HAP-1 (cell line): Measurements from ENCODE around the gene GRIK3.
A peak's percentile ranks its signal among the peaks of the same experiment; 100 is the strongest.

Source experiments
- DNase-seq, 2 experiments: peaks; one replicate each; pipeline ENCODE4 v3.0.0-alpha.2; 2016 to 2020; ENCODE audit warnings: low spot score in 2 of 2
- H3K27me3 ChIP-seq: fragments of 250-450 bp; sonication (Bioruptor Pico); 2 replicates; pipeline ENCODE4 v1.5.1; 2020; ENCODE audit warnings: low read depth, mild to moderate bottlenecking, moderate library complexity
- H3K36me3 ChIP-seq: fragments of 250-450 bp; sonication (Bioruptor Pico); replicated peaks from 2 replicates; pipeline ENCODE4 v1.5.1; 2020; ENCODE audit warnings: mild to moderate bottlenecking
- H3K4me1 ChIP-seq: fragments of 250-450 bp; sonication (Bioruptor Pico); 2 replicates; pipeline ENCODE4 v1.5.1; 2020; ENCODE audit warnings: mild to moderate bottlenecking
- H3K4me3 ChIP-seq: fragments of 250-450 bp; sonication (Bioruptor Pico); 2 replicates; pipeline ENCODE4 v1.5.1; 2020; ENCODE audit warnings: mild to moderate bottlenecking, moderate library complexity
- H3K9me3 ChIP-seq: fragments of 250-450 bp; sonication (Bioruptor Pico); 2 replicates; pipeline ENCODE4 v1.5.1; 2020; ENCODE audit warnings: mild to moderate bottlenecking, moderate library complexity
- in situ Hi-C: fragments of 300-500 bp; cut with MboI; formaldehyde crosslinking; loops from 3 replicates; pipeline ENCODE4 v1.14.3; 2020; ENCODE audit warnings: low sequenced_read_pairs, inconsistent platforms, mixed read lengths

The GRIK3 gene

GRCh38 chr1:37038227-37039093 lies 4.1 kb upstream of the GRIK3 start:
- in situ Hi-C loops = no loop called here
- Histone ChIP-seq H3K9me3 (no peaks in the 10 kb centered on the region), H3K27me3 (peaks cover 28% of the 10 kb centered on the region), H3K36me3 (no peaks in the 10 kb centered on the region), H3K4me3 (no peak overlapping the region), H3K4me1 (no peaks in the 10 kb centered on the region)
- peak in 1 of 2 experiments; percentile 17 for DNase-seq

GRCh38 chr1:37037690-37038089 lies 3.4 kb upstream of the GRIK3 start:
- in situ Hi-C loops = no loop called here
- Histone ChIP-seq H3K9me3 (no peaks in the 10 kb centered on the region), H3K4me1 (no peaks in the 10 kb centered on the region), H3K36me3 (no peaks in the 10 kb centered on the region), H3K4me3 (no peak overlapping the region), H3K27me3 (peaks cover 28% of the 10 kb centered on the region)
- peak in 1 of 2 experiments; percentile 19 for DNase-seq

DNA sequence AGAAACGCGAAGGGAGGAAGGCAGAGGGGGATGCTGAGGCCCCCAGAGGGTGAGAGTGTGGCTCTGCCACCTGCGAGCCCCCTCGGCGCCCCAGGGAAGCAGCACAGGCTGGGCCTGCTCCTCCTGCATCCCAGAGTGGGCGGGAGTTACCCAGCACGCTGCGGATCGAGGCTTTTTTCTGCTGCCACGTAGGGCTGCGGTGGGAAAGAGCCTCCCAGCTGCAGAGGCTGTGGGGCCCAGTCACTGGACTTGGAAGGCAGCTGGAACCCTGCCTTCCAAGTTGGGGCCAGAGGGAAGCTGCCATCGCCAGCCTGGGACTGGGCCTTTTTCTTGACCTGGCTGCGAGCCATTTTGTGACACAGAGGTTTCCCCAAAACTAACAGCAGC lies 2.3 kb upstream of the GRIK3 start:
- Histone ChIP-seq H3K4me3 (no peak overlapping the region), H3K27me3 (peaks cover 28% of the 10 kb centered on the region), H3K36me3 (no peaks in the 10 kb centered on the region), H3K9me3 (no peaks in the 10 kb centered on the region), H3K4me1 (no peaks in the 10 kb centered on the region)
- DNase-seq = no peak
- in situ Hi-C loops = no loop called here

DNA sequence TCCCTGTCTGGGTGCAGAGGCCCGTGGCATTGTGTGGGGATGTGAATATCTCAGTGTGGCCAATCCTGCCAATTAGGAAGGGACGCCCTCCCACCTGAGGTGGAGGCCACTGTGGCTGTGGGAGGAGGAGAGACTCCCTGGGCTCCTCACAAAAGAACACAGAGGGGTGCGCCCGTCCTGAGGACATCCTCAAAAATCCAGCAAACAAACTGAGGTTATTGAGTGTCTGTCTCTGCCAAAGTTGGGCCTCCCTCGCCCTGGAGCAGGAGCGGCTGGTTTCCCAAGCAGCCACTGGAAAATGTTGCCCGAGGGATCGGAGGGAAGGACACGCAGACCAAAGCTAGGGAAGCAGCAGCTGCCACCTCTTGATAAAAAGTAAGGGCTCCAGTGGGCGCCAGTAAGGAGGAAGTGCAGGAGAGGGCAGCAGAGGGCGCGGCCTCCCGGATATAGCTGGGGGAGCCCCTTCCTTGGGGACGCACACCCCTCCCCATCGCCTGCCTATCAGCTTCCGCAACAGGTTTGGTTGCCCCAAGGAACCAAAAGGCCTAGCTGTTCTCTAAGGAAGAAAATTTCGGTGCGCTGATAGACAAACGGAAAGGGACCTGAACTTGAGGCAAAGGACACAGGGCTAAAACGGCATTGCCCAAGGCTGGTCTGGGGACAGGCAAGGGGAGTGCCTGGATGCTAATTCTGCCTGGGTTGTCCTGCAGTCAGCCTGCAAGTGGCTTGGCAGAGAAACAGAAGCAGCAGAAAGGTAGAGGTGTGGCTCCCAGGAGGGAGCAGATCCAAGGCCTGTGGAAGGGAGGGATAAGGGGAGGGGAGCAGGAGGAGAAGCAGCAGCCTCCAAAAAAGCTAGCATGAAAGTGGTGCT lies 1.7 kb upstream of the GRIK3 start:
- H3K27me3 ChIP-seq = peaks cover 29% of the 10 kb centered on the region

DNA sequence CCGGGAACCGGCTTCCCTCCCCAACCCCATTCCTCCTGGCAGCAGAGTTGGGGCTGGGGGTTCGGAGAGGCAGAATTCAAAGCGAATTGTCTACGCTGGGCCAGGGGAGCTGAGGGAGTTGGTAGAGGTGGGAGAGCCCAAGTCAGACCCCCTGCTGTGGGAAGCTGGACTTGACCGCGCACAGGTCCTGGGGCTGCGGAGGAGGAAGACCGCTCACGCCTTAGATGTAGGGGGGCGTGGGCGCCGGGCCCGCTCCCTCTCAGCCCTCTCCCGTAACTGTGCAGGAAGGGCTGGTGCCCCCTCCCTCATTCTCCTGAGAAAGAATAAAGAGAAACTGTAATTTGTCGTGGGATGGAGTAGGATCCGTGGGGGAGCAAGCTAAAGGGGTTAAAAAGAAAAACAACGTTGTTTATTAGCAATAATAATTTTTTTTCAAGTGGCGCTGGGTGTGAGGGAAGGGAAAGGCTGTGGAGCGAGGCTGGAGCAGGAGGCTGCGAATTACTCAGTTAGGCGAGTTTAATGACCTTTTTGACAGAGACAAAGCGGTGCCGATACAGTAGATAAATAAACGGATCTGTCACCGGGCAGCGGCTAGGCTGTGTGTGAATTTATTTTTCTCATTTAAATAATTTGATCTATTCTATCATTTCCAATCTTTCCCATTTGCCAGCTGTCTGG lies 838 bp upstream of the GRIK3 start:
- no peaks in the 10 kb centered on the region for H3K9me3 ChIP-seq
- no peaks in the 10 kb centered on the region for H3K4me1 ChIP-seq
- H3K4me3 ChIP-seq = no peak overlapping the region
- H3K27me3 ChIP-seq = peaks cover 30% of the 10 kb centered on the region
- no peak for DNase-seq
- in situ Hi-C loops = no loop called here
- no peaks in the 10 kb centered on the region for H3K36me3 ChIP-seq

More for the DNA sequence above, 1.7 kb upstream of the GRIK3 start:
- Histone ChIP-seq H3K4me1 (no peaks in the 10 kb centered on the region), H3K4me3 (no peak overlapping the region), H3K9me3 (no peaks in the 10 kb centered on the region), H3K36me3 (no peaks in the 10 kb centered on the region)
- no peak for DNase-seq
- in situ Hi-C loops = no loop called here

GRCh38 chr1:37033355-37034101 lies 787 bp downstream of the GRIK3 start:
- H3K4me1 ChIP-seq = no peaks in the 10 kb centered on the region
- no peaks in the 10 kb centered on the region for H3K36me3 ChIP-seq
- no peak overlapping the region for H3K4me3 ChIP-seq
- H3K9me3 ChIP-seq = no peaks in the 10 kb centered on the region
- no peak for DNase-seq
- H3K27me3 ChIP-seq = peaks cover 30% of the 10 kb centered on the region
- in situ Hi-C loops = no loop called here

GRCh38 chr1:37032660-37033354 lies 1.5 kb downstream of the GRIK3 start:
- H3K9me3 ChIP-seq = no peaks in the 10 kb centered on the region
- no peaks in the 10 kb centered on the region for H3K4me1 ChIP-seq
- DNase-seq = no peak
- no peak overlapping the region for H3K4me3 ChIP-seq
- H3K27me3 ChIP-seq = peaks cover 30% of the 10 kb centered on the region
- no peaks in the 10 kb centered on the region for H3K36me3 ChIP-seq
- in situ Hi-C loops = no loop called here

DNA sequence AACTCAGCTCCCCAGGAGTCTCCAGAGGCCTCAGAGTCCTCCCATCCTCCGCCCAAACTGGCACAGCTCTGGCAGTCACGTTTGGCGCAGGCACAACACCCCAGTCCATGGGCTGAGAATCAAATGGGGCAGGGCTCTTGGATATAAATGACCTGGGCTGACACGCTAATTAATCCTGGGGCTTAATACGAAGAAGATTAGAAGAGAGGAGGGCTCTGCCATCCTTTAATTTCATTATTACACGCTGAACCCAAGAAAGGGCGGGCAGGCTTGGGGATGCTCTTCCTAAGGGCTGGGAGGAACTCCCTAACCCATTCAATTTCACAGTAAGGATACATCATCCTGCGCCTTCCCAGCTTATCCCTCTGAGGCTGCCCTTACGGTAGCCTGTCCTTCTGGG lies 2.4 kb downstream of the GRIK3 start:
- Histone ChIP-seq H3K9me3 (no peaks in the 10 kb centered on the region), H3K4me3 (no peak overlapping the region), H3K27me3 (peaks cover 24% of the 10 kb centered on the region), H3K36me3 (no peaks in the 10 kb centered on the region), H3K4me1 (no peaks in the 10 kb centered on the region)
- in situ Hi-C loops = no loop called here
- DNase-seq = no peak

DNA sequence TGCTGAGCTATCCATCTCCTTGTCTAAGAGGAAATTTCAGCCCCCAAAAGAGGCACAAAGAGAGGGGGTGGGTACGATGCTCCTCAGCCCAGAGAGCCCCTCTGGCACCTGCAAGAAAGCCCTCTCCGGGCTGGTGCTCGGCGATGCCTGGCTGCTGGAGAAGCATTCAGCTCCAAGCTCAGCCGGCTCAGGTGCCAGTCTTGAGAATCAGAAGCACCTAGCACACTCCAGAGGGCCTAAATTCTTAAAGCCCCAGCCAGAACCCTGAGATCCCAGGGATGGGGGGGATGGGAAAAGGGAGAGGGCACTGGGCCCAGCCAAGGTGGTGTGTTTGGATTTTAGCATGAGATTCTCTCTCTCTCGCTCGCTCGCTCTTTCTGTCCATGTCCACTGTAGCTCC lies 2.9 kb downstream of the GRIK3 start:
- Histone ChIP-seq H3K36me3 (no peaks in the 10 kb centered on the region), H3K4me1 (no peaks in the 10 kb centered on the region), H3K4me3 (no peak overlapping the region), H3K9me3 (no peaks in the 10 kb centered on the region), H3K27me3 (peaks cover 20% of the 10 kb centered on the region)
- DNase-seq = no peak
- in situ Hi-C loops = no loop called here

- Histone ChIP-seq H3K9me3 (no peaks in the 10 kb centered on the region), H3K4me3 (no peak overlapping the region), H3K4me1 (no peaks in the 10 kb centered on the region), H3K27me3 (peaks cover 2% of the 10 kb centered on the region; the same call in 1 of the 2 replicates), H3K36me3 (no peaks in the 10 kb centered on the region)
- DNase-seq = no peak
- in situ Hi-C loops = no loop called here
Observed at GRCh38 chr1:37028981-37029617, 5.2 kb downstream of the GRIK3 start.

GRCh38 chr1:37021502-37021901 lies 12.8 kb downstream of the GRIK3 start:
- DNase-seq = no peak
- in situ Hi-C loops = no loop called here
- Histone ChIP-seq H3K9me3 (no peaks in the 10 kb centered on the region), H3K36me3 (no peaks in the 10 kb centered on the region), H3K27me3 (no peaks in the 10 kb centered on the region), H3K4me1 (no peaks in the 10 kb centered on the region), H3K4me3 (no peak overlapping the region)

DNA sequence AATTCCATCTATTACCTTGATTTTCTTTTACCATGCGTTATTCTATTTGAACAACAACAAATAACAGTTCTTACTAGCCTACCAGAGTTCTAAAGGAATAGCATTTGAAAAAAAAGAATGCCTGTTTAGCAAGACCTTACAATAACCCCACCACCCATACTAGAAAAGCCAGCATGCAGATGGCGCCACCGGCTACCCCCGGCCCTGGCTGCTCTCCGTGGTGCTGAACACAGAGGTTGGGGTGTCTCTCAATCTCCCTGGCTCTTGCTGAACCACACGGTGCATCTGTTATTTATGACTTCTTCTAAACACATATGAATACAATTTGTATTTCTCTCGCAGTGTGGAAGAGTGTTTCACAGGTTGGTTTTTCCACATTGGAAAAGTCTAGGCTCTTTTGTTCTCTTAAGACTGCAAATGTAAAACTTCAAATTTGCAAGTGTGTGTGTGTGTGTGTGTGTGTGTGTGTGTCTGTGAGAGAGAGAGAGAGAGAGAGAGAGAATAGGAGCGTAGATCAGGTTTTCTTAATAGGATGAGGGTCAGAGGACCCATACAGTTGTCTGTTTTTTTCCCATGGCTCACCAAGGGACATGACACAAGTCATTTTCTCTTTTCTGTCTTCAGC lies 13.6 kb downstream of the GRIK3 start:
- Histone ChIP-seq H3K4me3 (no peak overlapping the region), H3K9me3 (no peaks in the 10 kb centered on the region), H3K27me3 (no peaks in the 10 kb centered on the region), H3K4me1 (no peaks in the 10 kb centered on the region), H3K36me3 (no peaks in the 10 kb centered on the region)
- in situ Hi-C loops = no loop called here
- DNase-seq = peak in 1 of 2 experiments; percentile 61
